ENCODE results near the gene COL4A5. TPM values are rescaled to one million over a fixed set of nuclear protein-coding genes. Genes with fewer than 3 reads are reported as not detected.

COL4A5 gene
- total and polyA plus RNA-seq, 2 of the 8 experiments (the other 6 are each of a cell fraction or from before 2014, with no cell fraction given), result 24.9 to 30.2 TPM

GRCh38 chrX:108412783-108413182 lies 26.9 kb upstream of the COL4A5 start (continued):
- no peak for TF ChIP-seq KDM4A (IDR thresholded peaks at IDR 0.05; ENCODE audit: low read depth, low read length, severe bottlenecking)
- TF ChIP-seq RAD21 (IDR thresholded peaks at IDR 0.05 in 1 of 2, conservative IDR thresholded peaks at IDR 0.05 in 1 of 2; ENCODE audit: low read depth in 2 of 2, low read length in 2 of 2), result no peak

Measured in H1 (cell line).